ENCODE measurements around the gene WWOX. TPM values are rescaled to one million over a fixed set of nuclear protein-coding genes. Genes with fewer than 3 reads are reported as not detected.

WWOX gene
- total RNA-seq, 1 donor from 2014 or later: 28.2 TPM

DNA sequence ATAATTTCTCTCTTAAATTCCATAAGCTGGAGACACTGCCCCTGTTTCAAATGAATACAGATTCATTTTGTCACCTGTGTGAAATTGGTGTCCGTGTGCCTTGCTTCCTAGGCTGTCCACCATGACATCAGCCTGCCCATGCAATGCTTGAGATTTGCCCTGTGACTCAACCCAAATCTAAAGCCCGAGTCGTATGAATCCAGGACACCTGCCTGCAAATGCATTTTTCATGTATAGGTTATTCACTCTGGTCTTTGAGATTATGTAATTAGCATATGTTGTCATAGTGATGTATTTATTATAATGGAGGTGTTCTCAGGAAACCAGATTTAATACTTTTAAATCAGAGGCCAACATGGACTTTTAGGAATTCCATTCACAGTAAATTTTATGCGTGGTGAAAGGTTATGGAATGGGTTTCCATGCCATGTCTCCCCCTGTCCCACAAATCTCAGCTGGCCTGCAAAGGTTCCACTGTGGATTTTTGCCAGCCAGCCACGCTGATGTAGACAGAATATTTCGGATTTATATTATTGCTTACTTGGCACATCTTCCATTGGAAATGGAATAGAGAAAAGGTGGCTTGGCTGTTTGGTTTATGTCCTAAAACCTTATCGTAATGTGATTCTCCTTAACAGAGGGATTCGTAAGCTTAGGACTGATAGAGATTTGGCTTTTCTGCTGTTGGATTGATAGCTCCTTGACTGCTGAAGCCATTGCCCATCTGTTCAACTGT, 551.1 kb downstream of the WWOX start:
- Mint-ChIP-seq H3K27ac (ENCODE audit: unreplicated experiment) (no peak overlapping the region), H3K4me3 (ENCODE audit: unreplicated experiment) (no peak overlapping the region), H3K27me3 (ENCODE audit: unreplicated experiment) (no peaks in the 10 kb centered on the region), H3K9me3 (ENCODE audit: unreplicated experiment) (peaks cover 4% of the 10 kb centered on the region), H3K4me1 (ENCODE audit: unreplicated experiment) (peaks cover 9% of the 10 kb centered on the region), H3K36me3 (ENCODE audit: unreplicated experiment) (no peaks in the 10 kb centered on the region)
- DNase-seq (ENCODE audit: extremely low spot score, unreplicated experiment): no peak
- no peak for TF ChIP-seq CTCF (IDR thresholded peaks at IDR 0.05)

DNA sequence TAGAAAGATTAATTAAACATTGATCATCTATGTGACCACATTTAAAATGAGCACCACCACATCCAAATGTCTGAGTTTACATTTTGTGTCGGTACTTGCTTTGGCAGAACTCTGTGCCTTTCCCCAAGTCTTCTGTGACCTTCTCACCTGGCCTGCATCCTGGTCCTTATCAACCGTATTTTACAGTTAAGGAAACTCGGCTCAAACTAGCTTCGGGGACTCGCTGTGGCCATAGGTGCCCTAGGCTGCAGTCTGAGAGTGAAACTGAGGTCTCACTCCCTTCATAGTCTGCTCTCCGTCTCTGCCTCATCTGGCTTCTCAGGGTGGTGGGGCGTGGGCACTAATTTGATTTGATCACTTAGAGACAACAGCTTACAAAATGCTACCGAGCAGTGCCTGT, 555.5 kb downstream of the WWOX start:
- Mint-ChIP-seq H3K9me3 (ENCODE audit: unreplicated experiment) (no peaks in the 10 kb centered on the region), H3K27ac (ENCODE audit: unreplicated experiment) (no peak overlapping the region), H3K27me3 (ENCODE audit: unreplicated experiment) (no peaks in the 10 kb centered on the region), H3K4me3 (ENCODE audit: unreplicated experiment) (no peak overlapping the region), H3K36me3 (ENCODE audit: unreplicated experiment) (no peaks in the 10 kb centered on the region), H3K4me1 (ENCODE audit: unreplicated experiment) (peaks cover 11% of the 10 kb centered on the region)
- DNase-seq (ENCODE audit: extremely low spot score, unreplicated experiment): no peak
- no peak for TF ChIP-seq CTCF (IDR thresholded peaks at IDR 0.05)

- H3K27ac Mint-ChIP-seq (ENCODE audit: unreplicated experiment): no peak overlapping the region
- H3K4me1 Mint-ChIP-seq (ENCODE audit: unreplicated experiment): peaks cover 12% of the 10 kb centered on the region
- H3K4me3 Mint-ChIP-seq (ENCODE audit: unreplicated experiment): no peak overlapping the region
- no peak for TF ChIP-seq CTCF (IDR thresholded peaks at IDR 0.05)
- H3K36me3 Mint-ChIP-seq (ENCODE audit: unreplicated experiment): no peaks in the 10 kb centered on the region
- H3K27me3 Mint-ChIP-seq (ENCODE audit: unreplicated experiment): no peaks in the 10 kb centered on the region
- H3K9me3 Mint-ChIP-seq (ENCODE audit: unreplicated experiment): no peaks in the 10 kb centered on the region
- no peak for DNase-seq (ENCODE audit: extremely low spot score, unreplicated experiment)
Measured at GRCh38 chr16:78655331-78656113, 556.1 kb downstream of the WWOX start.

DNA sequence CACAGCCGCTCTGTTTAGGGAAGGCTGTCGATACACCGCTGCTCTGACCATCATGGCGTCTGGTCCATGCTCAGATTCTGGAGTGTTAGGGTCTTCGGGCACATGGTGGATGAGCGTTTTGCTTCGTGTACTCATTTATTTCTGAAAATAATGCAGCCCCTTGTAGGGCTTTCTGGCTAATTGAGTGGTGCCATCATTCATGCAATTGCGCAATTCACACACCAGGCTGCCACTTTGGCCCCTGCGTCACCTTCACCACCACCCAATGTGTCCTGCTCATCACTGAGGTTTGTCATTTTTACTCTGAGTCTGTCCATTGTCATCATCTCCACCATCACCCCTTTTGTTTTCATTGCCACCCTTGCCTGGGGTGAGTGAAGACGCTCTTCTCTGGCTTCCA, 557.4 kb downstream of the WWOX start:
- peaks cover 12% of the 10 kb centered on the region for H3K4me1 Mint-ChIP-seq (ENCODE audit: unreplicated experiment)
- no peak overlapping the region for H3K4me3 Mint-ChIP-seq (ENCODE audit: unreplicated experiment)
- DNase-seq (ENCODE audit: extremely low spot score, unreplicated experiment): no peak
- H3K36me3 Mint-ChIP-seq (ENCODE audit: unreplicated experiment): no peaks in the 10 kb centered on the region
- H3K27me3 Mint-ChIP-seq (ENCODE audit: unreplicated experiment): no peaks in the 10 kb centered on the region
- no peak for TF ChIP-seq CTCF (IDR thresholded peaks at IDR 0.05)
- no peaks in the 10 kb centered on the region for H3K9me3 Mint-ChIP-seq (ENCODE audit: unreplicated experiment)
- H3K27ac Mint-ChIP-seq (ENCODE audit: unreplicated experiment): no peak overlapping the region

- no peak overlapping the region for H3K4me3 Mint-ChIP-seq (ENCODE audit: unreplicated experiment)
- no peak for DNase-seq (ENCODE audit: extremely low spot score, unreplicated experiment)
- H3K27me3 Mint-ChIP-seq (ENCODE audit: unreplicated experiment): no peaks in the 10 kb centered on the region
- H3K4me1 Mint-ChIP-seq (ENCODE audit: unreplicated experiment): peaks cover 12% of the 10 kb centered on the region
- no peak for TF ChIP-seq CTCF (IDR thresholded peaks at IDR 0.05)
- no peaks in the 10 kb centered on the region for H3K36me3 Mint-ChIP-seq (ENCODE audit: unreplicated experiment)
- no peak overlapping the region for H3K27ac Mint-ChIP-seq (ENCODE audit: unreplicated experiment)
- peaks cover 5% of the 10 kb centered on the region for H3K9me3 Mint-ChIP-seq (ENCODE audit: unreplicated experiment)
Measured at GRCh38 chr16:78659216-78659615, 559.8 kb downstream of the WWOX start.
